Activated CD8-positive, alpha-beta memory T cell treated with anti-CD3 and anti-CD28 coated beads for 1 hour (primary cell): ENCODE data around the gene GPC1.
"Not testable (repeated sequence)": the region's sequence is repeated elsewhere in the genome, so short reads cannot be mapped to it uniquely, and the experiment has no call there.

Experiments
- DNase-seq, 2 donors: peaks; one replicate each; pipeline ENCODE4 v3.0.0-alpha.2; 2020; ENCODE audit warnings: low read depth in 1 of 2; ENCODE audit errors: extremely low read depth in 1 of 2

The GPC1 gene, protein sequence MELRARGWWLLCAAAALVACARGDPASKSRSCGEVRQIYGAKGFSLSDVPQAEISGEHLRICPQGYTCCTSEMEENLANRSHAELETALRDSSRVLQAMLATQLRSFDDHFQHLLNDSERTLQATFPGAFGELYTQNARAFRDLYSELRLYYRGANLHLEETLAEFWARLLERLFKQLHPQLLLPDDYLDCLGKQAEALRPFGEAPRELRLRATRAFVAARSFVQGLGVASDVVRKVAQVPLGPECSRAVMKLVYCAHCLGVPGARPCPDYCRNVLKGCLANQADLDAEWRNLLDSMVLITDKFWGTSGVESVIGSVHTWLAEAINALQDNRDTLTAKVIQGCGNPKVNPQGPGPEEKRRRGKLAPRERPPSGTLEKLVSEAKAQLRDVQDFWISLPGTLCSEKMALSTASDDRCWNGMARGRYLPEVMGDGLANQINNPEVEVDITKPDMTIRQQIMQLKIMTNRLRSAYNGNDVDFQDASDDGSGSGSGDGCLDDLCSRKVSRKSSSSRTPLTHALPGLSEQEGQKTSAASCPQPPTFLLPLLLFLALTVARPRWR

DNA sequence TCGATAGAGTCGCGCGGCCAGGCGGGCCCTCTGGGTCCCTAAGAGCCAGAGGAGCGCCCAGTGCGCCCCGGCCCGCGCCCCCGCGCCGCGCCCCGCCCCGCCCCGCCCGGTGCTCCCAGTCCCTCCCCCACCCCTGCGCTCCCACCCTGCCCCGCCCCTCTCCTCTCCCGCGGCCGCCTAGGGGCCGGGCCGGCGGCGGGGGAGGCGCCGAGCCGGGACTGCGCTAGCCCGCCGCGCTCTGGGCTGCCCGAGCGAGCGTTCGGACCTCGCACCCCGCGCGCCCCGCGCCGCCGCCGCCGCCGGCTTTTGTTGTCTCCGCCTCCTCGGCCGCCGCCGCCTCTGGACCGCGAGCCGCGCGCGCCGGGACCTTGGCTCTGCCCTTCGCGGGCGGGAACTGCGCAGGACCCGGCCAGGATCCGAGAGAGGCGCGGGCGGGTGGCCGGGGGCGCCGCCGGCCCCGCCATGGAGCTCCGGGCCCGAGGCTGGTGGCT is at the start of gene GPC1:
Gene GPC1 (plus strand): TSS at position 207 of the 491 bp plus-strand sequence. CDS start 256 bp downstream, at position 463.
- DNase-seq, result no peak

DNA sequence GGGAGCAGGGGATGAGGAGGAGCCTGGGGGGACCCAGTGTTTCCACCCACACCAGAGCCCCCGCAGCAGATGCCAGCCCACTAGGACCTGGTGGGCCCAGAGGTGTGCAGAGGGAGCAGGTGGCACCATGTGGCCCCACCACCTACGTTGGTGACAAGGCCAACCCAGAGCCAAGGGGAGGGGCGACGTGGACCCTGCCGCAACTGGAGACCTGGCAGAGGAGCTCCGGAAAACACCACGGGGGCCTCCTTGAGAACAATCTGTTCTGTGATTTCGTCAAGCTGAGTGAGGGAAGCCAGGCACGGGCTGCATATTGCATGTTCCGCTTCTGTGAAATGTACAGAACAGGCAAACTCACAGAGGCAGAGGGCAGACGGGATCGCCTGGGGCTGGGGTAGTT is 49.1 kb upstream of the GPC1 start:
- no peak for DNase-seq

DNA sequence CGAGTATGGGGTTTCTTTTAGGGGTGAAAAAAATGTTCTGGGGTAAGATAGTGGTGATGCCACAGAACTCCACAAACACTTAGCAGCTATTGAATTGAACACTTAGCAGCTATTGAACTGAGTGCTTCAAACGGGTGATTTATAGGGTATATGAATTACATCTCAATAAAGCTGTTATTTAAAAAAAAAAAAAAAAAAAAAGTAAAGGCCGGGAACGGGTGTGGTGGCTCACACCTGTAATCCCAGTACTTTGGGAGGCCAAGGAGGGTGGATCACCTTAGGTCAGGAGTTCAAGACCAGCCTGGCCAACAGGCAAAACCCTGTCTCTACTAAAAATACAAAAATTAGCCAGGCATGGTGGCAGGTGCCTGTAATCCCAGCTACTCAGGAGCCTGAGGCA is 48.7 kb upstream of the GPC1 start:
- not testable (repeated sequence) for DNase-seq

DNA sequence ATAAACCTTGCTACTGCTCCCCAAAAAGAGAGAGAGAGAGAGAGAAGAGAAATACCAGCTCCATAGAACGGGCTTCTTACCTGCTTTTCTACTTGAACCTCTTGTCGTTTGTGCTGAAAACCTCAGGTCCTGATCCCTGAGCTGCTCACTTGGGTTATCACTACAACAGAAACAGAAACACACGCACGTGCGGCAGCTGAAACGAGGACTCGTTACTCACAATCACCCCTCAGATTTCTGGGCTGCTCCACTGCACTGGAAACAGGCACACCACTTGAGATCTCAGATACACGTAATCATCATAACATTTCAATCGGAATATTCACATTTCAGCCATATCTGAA is 48.2 kb upstream of the GPC1 start:
- no peak for DNase-seq

DNA sequence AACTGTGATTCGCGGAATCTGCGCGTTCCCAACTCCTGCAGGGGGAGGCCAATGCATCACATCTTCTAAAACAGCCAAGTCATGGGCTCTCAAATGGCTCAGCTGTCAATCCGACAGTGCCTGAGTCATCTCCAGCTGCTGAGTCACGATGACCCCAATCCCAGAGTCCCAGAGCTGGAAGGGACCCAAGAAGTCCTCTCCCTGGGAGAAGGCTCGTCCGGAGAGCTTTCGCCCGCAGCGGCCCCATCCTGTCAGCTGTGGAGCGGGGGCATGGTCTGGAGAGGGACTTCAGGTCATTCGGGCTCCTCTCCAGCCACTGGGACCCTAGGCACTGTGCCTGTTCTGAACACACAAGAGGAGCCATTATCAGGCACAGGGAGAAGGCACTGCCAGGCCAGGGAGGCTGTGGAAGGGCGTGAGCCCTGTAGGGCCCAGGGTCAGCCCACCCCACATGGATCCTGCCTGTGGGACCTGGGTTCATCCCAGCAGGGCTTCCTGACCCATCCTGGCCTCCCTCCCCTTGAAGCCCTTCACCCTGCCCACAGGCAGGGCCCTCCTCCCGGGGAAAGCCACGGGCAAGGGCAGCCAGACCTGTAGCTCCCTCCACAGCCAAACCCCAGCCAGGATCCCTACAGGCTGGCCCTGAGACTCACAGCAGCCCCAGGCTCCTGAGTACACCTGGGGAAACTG is 47.6 kb upstream of the GPC1 start:
- DNase-seq, result no peak

DNA sequence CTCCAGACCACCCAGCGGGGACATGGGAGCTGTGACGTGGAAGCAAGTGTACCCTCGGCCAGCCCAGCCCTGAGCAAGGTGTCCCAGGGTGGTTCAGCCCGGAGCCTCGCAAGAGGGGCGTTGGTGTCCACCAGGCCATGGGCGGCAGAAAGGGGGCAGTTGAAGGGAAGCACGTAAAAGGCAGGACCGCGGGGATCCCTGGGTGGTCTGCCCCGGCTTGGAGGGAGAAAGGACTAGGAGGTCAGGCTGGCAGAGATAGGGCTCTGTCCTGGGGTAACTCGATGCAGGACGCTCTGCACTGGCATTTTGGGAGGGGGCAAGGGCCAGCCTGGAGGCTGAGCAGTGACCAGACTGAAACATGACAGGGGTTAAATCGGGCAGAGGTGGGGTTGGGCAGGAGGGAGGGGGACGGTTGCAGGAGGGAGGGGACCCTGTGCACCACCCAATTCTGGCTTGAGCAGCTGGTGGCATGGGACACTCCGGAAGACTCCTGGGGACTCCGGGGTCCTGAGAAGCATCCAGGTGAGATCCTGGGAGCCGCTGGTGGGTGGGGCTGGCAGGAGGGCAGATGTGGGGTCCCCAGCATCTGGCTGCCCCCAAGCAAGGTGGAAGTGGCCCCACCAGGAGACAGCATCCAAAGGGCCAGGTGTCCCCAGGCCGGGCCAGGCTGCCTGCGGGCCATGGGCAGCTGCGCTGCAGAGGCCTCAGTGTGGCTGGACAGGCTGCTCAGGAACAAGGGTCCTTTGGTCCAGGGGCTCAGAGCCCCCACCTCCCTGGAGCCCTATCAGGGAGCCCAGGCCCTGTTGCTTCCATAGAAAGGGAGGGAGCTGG is 46.8 kb upstream of the GPC1 start:
- DNase-seq, result no peak

DNA sequence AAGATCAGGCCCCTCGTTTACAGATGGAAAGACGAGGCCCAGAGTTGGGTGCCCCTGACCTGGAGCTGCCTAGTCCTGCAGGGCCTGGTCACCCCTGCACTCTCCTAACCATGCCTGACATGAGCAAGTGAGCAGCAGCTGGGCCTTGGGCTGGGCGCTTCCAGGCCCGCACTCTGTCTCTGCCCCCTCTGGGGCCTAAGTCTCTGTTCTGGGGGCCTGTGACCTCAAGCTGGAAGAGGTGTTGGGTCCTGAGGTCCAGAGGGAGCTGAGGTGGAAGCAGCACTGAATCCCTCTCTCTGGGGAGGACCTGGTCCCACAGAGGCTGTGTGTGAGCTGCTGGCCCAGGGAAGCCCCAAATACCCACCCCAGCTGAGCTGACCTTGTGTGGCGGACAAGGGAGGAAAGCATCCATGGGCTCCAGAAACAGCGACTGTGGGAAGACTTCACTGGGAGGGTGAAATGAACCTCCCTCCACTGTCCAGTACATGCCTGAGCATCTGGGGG is 46.1 kb upstream of the GPC1 start:
- no peak for DNase-seq

DNA sequence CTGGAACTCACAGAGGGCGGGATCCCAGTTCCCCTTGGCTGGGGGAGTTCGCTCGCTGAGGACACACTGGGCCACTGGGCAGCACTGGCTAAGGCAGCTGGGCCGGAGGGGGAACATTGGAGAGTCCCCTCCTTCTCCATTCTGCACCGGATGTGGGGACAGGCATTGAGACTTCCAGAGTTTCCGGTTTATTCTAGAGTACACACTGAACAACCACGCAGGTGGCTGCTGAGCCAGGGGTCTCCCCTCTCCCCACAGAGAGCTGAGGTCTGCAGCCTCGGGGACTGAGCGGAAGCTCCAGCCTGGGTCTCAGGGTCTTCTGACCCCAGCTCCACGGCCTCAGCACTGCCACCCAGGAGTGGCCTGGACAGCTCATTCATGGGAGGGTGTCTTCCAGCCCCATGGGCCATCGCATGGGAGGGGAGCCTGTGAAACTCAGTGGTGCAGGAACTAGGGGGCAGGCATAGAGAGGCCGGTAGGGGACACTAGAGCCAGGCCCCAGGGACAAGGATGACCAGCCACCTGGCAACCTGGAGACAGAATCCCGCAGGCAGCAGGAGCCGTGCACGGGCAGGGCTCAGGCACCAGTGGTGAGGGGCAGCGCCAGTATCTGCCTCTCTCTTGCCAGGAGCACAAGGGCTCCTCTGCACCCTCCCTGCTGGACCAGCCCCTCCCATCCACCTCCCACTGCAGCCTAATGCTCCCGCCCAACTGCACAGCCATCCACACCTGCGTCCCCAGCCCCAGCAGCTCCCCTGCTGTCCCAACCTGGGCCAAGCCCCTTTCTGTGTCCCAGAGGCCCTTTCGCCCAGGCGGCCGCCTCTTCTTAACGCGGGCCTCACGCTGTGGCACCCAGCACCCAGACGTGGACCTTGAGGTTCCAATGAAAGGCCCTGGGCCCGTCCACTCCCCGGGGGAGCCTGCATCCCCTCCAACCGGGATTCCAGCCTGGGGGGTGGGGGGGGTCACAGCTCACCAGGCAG is 45.1 kb upstream of the GPC1 start:
- no peak for DNase-seq

DNA sequence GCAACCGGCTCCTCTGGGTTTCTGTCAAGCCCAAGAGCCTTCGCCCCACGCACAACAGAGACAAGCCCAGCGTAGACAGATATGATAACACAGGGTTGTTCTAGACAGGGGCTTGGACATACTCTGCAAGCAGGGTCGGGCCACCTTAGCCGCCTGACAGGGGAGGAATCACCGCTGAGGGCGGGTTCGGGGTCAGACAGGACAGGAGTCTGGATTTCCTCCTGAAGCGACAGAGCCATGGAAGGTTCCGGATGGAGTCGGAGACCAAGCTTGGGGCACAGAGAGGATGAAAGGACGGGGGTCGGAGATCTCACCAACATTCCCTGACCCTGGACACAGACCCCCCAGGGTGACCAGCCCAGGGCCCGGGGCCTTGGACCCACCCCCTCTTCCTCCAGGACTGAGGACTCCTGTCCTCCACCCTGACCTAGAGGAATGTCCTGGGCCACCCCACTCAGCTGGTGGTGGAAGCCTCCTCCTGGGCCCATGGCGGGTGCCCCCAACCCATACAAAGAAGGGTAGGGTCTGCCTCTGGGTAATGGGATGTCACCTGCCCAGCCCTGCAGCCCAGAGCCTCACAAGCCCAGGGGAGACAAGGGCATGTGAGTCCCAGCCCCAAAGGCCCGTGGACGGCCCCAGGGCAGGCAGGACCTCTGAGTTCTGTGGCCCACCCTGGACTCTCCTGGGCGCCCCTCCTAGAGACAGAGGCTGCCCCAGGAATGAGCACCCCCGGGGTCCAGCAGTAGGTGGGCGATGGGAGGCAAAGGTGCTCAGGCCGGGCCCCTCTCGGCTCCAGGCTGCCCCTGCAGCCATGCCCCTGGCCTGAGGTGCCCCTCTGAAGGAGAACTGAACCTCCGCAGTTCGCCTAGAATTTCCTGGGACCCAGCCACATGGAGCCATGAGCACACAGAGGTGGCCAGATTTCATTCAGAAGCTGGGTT is 44.1 kb upstream of the GPC1 start:
- no peak for DNase-seq

DNA sequence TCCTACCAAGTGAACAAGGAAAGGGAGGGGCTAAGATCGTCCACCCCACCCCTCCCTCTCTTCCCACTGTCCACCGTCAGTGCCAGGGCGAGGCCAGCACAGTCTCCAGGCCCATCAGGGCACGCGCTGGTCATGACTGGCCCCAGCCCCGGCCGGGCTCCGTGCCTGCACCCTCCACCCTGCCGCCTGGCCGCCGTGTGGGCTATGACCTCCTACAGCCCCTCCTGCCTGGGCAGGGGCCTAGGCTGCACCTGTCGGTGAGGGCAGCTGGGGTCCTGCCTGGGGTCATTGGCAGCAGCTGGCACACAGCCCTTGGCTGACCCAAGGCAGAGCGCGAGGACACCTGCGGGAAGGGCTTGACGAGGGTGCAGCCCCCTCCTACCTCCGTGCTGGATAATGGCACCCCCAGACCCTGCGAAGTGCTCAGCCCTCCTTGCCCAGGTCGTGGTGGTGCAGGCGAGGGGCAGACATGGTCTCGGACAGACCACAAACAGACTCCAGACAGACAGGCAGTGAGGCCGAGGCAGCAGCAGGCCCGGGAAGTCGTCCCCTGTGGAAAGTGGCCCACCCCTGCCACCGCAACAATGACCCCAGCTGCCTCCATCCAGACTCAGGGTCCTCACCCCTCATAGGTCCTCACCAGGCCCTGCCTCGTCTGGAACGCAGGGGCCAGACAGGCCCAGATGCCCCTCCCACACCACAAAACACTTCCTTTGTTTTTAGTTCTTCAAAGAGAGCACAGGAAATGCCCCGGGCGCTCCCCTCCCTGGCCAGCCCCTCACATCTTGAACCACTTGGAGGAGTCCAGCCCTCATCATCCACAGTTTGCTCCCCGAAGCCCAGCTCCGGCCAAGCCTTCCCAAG is 43.1 kb upstream of the GPC1 start:
- DNase-seq, result no peak

DNA sequence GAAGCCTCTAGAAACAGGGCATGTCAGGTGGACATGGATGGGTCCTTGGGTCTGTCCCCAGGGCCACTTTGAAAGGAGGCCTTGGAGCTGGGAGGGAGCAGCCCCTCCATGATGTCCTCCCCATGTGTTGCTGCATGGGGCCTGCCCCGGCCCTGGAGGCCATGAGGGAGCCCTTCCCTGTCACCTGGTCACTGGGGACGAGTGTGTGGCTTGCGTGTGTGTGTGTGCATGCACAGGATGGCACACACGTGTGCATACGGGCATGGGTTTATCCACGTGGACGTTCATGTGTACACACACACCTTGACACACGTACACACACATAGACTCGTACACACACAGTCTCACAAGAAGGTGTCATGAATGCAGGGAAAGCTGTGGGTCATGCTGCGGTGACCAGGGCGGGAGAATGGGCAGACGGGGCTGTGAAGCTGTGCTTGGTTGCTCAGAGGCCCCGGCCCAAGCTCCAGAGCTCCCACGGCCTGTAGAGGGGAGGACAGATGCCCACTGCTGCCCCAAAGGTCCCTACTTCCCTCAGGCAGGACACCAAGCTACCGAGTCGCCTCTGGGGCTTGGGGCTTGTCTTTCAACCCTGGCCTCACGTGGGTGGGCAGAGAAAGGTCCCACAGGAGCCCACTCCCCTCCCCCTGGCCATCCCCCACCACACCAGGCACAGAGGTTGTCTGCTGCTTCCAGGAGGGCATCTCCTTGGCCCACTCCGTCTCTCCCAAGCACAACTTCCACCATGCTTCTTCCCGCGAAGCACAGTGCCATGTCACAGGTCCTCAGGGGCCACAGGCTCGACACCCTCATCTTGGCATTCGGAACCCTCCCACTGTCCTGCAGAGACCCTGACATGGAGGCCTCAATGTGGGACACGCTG is 42.3 kb upstream of the GPC1 start:
- no peak for DNase-seq

DNA sequence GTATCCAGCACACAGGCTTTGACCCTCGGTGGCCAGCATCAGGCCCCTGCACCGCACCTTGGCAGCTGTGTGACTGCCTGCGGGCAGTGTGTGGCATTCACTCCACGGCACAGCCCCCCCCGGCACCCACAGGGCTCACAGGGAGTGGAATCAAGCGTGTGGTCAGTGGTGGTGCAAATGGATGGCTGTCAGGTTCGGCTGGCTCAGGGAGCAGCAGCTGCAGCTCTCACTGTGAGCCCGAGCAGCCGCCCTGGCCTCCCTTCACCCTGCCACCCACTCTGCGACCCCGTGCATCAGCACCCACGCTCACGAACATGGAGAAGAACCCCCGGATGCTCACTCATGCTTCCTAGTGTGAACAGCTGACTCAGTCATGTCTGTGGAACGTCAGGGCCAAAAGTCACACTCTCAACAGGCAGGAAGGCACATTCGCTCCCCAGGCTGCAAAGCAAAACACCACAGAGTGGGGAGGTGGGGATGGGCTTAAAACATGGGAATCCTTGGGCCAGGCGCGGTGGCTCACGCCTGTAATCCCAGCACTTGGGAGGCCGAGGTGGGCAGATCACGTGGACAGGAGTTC is 41.5 kb upstream of the GPC1 start:
- DNase-seq, result no peak

DNA sequence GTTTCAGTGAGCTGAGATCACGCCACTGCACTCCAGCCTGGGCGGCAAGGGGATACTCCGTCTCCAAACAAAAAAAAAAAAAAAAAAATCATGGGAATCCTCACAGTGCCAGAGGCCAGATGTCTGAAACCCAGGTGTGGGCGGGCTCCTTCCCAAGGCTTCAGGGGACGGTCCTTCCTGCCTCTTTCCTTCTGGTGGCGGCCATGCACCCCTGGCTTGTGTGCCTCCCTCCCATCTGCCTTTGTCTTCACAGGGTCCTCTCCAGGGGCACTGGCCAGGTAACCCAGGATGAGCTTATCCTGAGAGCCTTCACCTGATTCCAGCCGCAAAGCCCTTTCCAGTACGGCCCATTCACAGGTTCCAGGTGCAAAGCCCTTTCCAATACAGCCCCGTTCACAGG is 40.9 kb upstream of the GPC1 start:
- no peak for DNase-seq

DNA sequence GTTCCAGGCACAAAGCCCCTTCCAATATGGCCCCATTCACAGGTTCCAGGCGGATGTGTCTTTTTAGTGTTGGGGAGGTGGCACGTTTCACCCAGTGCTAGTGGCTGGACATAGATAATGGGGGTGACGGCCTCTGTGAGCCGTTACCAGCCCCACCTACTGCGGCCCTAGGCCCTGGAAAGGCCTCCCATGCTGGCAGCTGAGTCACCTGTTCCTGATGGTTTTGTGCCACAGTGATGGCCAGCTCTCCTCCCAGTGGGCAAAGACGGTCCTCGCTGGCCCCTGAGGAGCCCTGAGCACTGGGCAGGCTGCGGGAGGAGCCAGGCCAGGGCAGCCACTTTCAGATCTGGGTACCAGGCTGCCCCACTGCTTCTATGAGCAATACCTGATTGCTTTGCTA is 40.0 kb upstream of the GPC1 start:
- no peak for DNase-seq

DNA sequence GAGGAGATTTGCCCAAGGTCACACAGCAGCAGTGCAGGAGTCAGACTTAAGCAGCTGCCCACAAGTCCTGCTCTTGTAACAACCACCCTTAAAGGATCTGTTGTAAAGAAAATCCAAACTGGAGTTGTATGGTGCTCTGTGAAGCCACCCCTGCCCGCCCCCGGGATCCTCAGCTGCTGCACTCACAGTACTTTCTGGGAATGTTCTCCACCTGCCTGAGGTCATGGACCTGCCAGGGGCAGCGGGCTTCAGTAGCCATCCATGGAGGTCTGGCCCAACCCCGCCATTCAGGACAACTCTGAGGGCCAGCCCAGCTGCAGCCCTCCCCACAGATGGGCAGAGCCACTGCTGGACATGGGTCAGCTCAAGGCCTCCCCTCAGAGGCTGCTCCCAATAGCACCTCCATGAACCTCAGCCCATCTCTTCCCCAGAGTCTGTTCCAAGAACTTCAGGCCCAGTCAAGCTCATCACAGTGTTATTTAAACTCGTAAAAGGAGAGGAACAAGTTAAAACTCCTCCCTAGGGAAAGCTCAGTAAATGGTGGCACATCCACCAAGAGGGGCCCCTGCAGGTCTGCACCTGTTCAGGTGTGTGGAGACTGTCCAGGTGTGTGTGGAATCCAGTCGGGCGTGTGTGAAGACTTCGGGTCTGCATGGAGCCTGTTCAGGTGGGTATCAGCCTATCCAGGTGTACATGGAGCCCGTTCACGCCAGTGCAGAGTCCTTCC is 39.4 kb upstream of the GPC1 start:
- no peak for DNase-seq
